ENCODE data around the gene SFTA2. TPM values are rescaled to one million over a fixed set of nuclear protein-coding genes. Genes with fewer than 3 reads are reported as not detected.

SFTA2 gene
- total and polyA plus RNA-seq, 5 donors from 2014 or later = 0.25 to 0.32 TPM; not detected in 3

GRCh38 chr6:30966154-30966553 lies 34.2 kb upstream of the SFTA2 start:
- Histone ChIP-seq H3K36me3 (ENCODE audit: control insufficient read depth, insufficient read depth, low read length) (no peaks in the 10 kb centered on the region), H3K4me3 (ENCODE audit: low read depth, low read length) (no peak overlapping the region), H3K27ac (ENCODE audit: insufficient read depth, low read length, poor library complexity, severe bottlenecking) (no peak overlapping the region), H3K27me3 (ENCODE audit: control insufficient read depth, insufficient read depth, low read length) (peaks cover 5% of the 10 kb centered on the region), H3K9me3 (ENCODE audit: control insufficient read depth in 2 of 2, low read length in 2 of 2) (no peaks in the 10 kb centered on the region), H3K4me1 (ENCODE audit: control insufficient read depth, insufficient read depth, low read length, poor library complexity, severe bottlenecking) (no peaks in the 10 kb centered on the region)
- H3K27me3 Mint-ChIP-seq = peaks cover 45% of the 10 kb centered on the region
- H3K4me3 Mint-ChIP-seq = no peak overlapping the region
- peaks cover 3% of the 10 kb centered on the region for H3K36me3 Mint-ChIP-seq
- H3K27ac Mint-ChIP-seq = no peak overlapping the region
- peak in 1 of 3 donors; percentile 20 for DNase-seq
- H3K9me3 Mint-ChIP-seq = no peaks in the 10 kb centered on the region
- ATAC-seq (ENCODE audit: low read depth in 2 of 2) = no peak
- peaks cover 0 to 6% (median 4%) of the 10 kb centered on the region in 4 donors for H3K4me1 Mint-ChIP-seq

- H3K27ac Mint-ChIP-seq = peak overlapping the region in 2 of 3 donors; percentile 1 to 32
- Histone ChIP-seq H3K27ac (ENCODE audit: insufficient read depth, low read length, poor library complexity, severe bottlenecking) (no peak overlapping the region), H3K36me3 (ENCODE audit: control insufficient read depth, insufficient read depth, low read length) (no peaks in the 10 kb centered on the region), H3K4me1 (ENCODE audit: control insufficient read depth, insufficient read depth, low read length, poor library complexity, severe bottlenecking) (no peaks in the 10 kb centered on the region), H3K9me3 (ENCODE audit: control insufficient read depth in 2 of 2, low read length in 2 of 2) (no peaks in the 10 kb centered on the region), H3K27me3 (ENCODE audit: control insufficient read depth, insufficient read depth, low read length) (peaks cover 5% of the 10 kb centered on the region), H3K4me3 (ENCODE audit: low read depth, low read length) (no peak overlapping the region)
- peaks cover 3% of the 10 kb centered on the region for H3K36me3 Mint-ChIP-seq
- no peak for DNase-seq
- peaks cover 53% of the 10 kb centered on the region for H3K27me3 Mint-ChIP-seq
- no peak overlapping the region for H3K4me3 Mint-ChIP-seq
- peaks cover 0 to 6% (median 4%) of the 10 kb centered on the region in 4 donors for H3K4me1 Mint-ChIP-seq
- H3K9me3 Mint-ChIP-seq = peaks cover 0 to 1% (median 0%) of the 10 kb centered on the region in 7 donors
- ATAC-seq (ENCODE audit: low read depth in 2 of 2) = no peak
Observed at GRCh38 chr6:30965140-30965601, 33.2 kb upstream of the SFTA2 start.

GRCh38 chr6:30964075-30964474 lies 32.1 kb upstream of the SFTA2 start:
- Histone ChIP-seq H3K9me3 (ENCODE audit: control insufficient read depth in 2 of 2, low read length in 2 of 2) (no peaks in the 10 kb centered on the region), H3K36me3 (ENCODE audit: control insufficient read depth, insufficient read depth, low read length) (no peaks in the 10 kb centered on the region), H3K27ac (ENCODE audit: insufficient read depth, low read length, poor library complexity, severe bottlenecking) (no peak overlapping the region), H3K4me1 (ENCODE audit: control insufficient read depth, insufficient read depth, low read length, poor library complexity, severe bottlenecking) (no peaks in the 10 kb centered on the region), H3K27me3 (ENCODE audit: control insufficient read depth, insufficient read depth, low read length) (peaks cover 5% of the 10 kb centered on the region), H3K4me3 (ENCODE audit: low read depth, low read length) (no peak overlapping the region)
- DNase-seq = peak in 1 of 3 donors; percentile 13
- peaks cover 57% of the 10 kb centered on the region for H3K27me3 Mint-ChIP-seq
- peaks cover 3% of the 10 kb centered on the region for H3K36me3 Mint-ChIP-seq
- ATAC-seq (ENCODE audit: low read depth in 2 of 2) = no peak
- peaks cover 0 to 1% (median 0%) of the 10 kb centered on the region in 7 donors for H3K9me3 Mint-ChIP-seq
- H3K27ac Mint-ChIP-seq = no peak overlapping the region
- H3K4me3 Mint-ChIP-seq = no peak overlapping the region
- H3K4me1 Mint-ChIP-seq = peaks cover 0 to 6% (median 4%) of the 10 kb centered on the region in 4 donors

- peaks cover 0 to 1% (median 0%) of the 10 kb centered on the region in 7 donors for H3K9me3 Mint-ChIP-seq
- H3K4me3 Mint-ChIP-seq = no peak overlapping the region
- no peak overlapping the region for H3K27ac Mint-ChIP-seq
- H3K36me3 Mint-ChIP-seq = peaks cover 3% of the 10 kb centered on the region
- H3K27ac ChIP-seq (ENCODE audit: insufficient read depth, low read length, poor library complexity, severe bottlenecking) = no peak overlapping the region
- DNase-seq = no peak
- no peak for ATAC-seq (ENCODE audit: low read depth in 2 of 2)
- no peaks in the 10 kb centered on the region for H3K36me3 ChIP-seq (ENCODE audit: control insufficient read depth, insufficient read depth, low read length)
- no peaks in the 10 kb centered on the region for H3K9me3 ChIP-seq (ENCODE audit: control insufficient read depth in 2 of 2, low read length in 2 of 2)
- H3K4me1 ChIP-seq (ENCODE audit: control insufficient read depth, insufficient read depth, low read length, poor library complexity, severe bottlenecking) = no peaks in the 10 kb centered on the region
- peaks cover 59% of the 10 kb centered on the region for H3K27me3 Mint-ChIP-seq
- H3K4me1 Mint-ChIP-seq = peaks cover 0 to 6% (median 4%) of the 10 kb centered on the region in 4 donors
- H3K4me3 ChIP-seq (ENCODE audit: low read depth, low read length) = no peak overlapping the region
- H3K27me3 ChIP-seq (ENCODE audit: control insufficient read depth, insufficient read depth, low read length) = peaks cover 5% of the 10 kb centered on the region
Observed at GRCh38 chr6:30963641-30964040, 31.7 kb upstream of the SFTA2 start.

GRCh38 chr6:30962716-30963115 lies 30.7 kb upstream of the SFTA2 start:
- Mint-ChIP-seq H3K27me3 (peaks cover 59% of the 10 kb centered on the region), H3K9me3 (peaks cover 0 to 3% (median 0%) of the 10 kb centered on the region in 7 donors), H3K36me3 (peaks cover 3% of the 10 kb centered on the region), H3K27ac (no peak overlapping the region), H3K4me1 (peaks cover 0 to 6% (median 4%) of the 10 kb centered on the region in 4 donors), H3K4me3 (no peak overlapping the region)
- Histone ChIP-seq H3K4me1 (ENCODE audit: control insufficient read depth, insufficient read depth, low read length, poor library complexity, severe bottlenecking) (no peaks in the 10 kb centered on the region), H3K27ac (ENCODE audit: insufficient read depth, low read length, poor library complexity, severe bottlenecking) (no peak overlapping the region), H3K36me3 (ENCODE audit: control insufficient read depth, insufficient read depth, low read length) (no peaks in the 10 kb centered on the region), H3K9me3 (ENCODE audit: control insufficient read depth in 2 of 2, low read length in 2 of 2) (no peaks in the 10 kb centered on the region), H3K4me3 (ENCODE audit: low read depth, low read length) (no peak overlapping the region), H3K27me3 (ENCODE audit: control insufficient read depth, insufficient read depth, low read length) (peaks cover 5% of the 10 kb centered on the region)
- DNase-seq (no peak), ATAC-seq (ENCODE audit: low read depth in 2 of 2) (no peak)

- Histone ChIP-seq H3K27me3 (ENCODE audit: control insufficient read depth, insufficient read depth, low read length) (peaks cover 5% of the 10 kb centered on the region), H3K27ac (ENCODE audit: insufficient read depth, low read length, poor library complexity, severe bottlenecking) (no peak overlapping the region), H3K4me1 (ENCODE audit: control insufficient read depth, insufficient read depth, low read length, poor library complexity, severe bottlenecking) (peaks cover 2% of the 10 kb centered on the region), H3K36me3 (ENCODE audit: control insufficient read depth, insufficient read depth, low read length) (no peaks in the 10 kb centered on the region), H3K9me3 (ENCODE audit: control insufficient read depth in 2 of 2, low read length in 2 of 2) (no peaks in the 10 kb centered on the region), H3K4me3 (ENCODE audit: low read depth, low read length) (no peak overlapping the region)
- H3K4me1 Mint-ChIP-seq = peaks cover 0 to 13% (median 6%) of the 10 kb centered on the region in 4 donors
- peak overlapping the region in 1 of 3 donors; percentile 52 for H3K27ac Mint-ChIP-seq
- peaks cover 3% of the 10 kb centered on the region for H3K36me3 Mint-ChIP-seq
- ATAC-seq (ENCODE audit: low read depth in 2 of 2) = no peak
- DNase-seq = no peak
- peaks cover 49% of the 10 kb centered on the region for H3K27me3 Mint-ChIP-seq
- H3K9me3 Mint-ChIP-seq = peaks cover 0 to 4% (median 0%) of the 10 kb centered on the region in 7 donors
- no peak overlapping the region for H3K4me3 Mint-ChIP-seq
Observed at GRCh38 chr6:30960907-30961673, 29.1 kb upstream of the SFTA2 start.

- Histone ChIP-seq H3K4me1 (ENCODE audit: control insufficient read depth, insufficient read depth, low read length, poor library complexity, severe bottlenecking) (peaks cover 14% of the 10 kb centered on the region), H3K36me3 (ENCODE audit: control insufficient read depth, insufficient read depth, low read length) (no peaks in the 10 kb centered on the region), H3K4me3 (ENCODE audit: low read depth, low read length) (no peak overlapping the region), H3K27me3 (ENCODE audit: control insufficient read depth, insufficient read depth, low read length) (peaks cover 3% of the 10 kb centered on the region), H3K27ac (ENCODE audit: insufficient read depth, low read length, poor library complexity, severe bottlenecking) (no peak overlapping the region), H3K9me3 (ENCODE audit: control insufficient read depth in 2 of 2, low read length in 2 of 2) (no peaks in the 10 kb centered on the region)
- H3K36me3 Mint-ChIP-seq = no peaks in the 10 kb centered on the region
- H3K4me3 Mint-ChIP-seq = peak overlapping the region in 1 of 4 donors; percentile 32
- peaks cover 0 to 4% (median 0%) of the 10 kb centered on the region in 7 donors for H3K9me3 Mint-ChIP-seq
- ATAC-seq (ENCODE audit: low read depth in 2 of 2) = no peak
- H3K27ac Mint-ChIP-seq = peak overlapping the region in 2 of 3 donors; percentile 23 to 78
- peaks cover 5 to 23% (median 6%) of the 10 kb centered on the region in 4 donors for H3K4me1 Mint-ChIP-seq
- no peak for DNase-seq
- H3K27me3 Mint-ChIP-seq = peaks cover 35% of the 10 kb centered on the region
Observed at GRCh38 chr6:30957716-30958115, 25.7 kb upstream of the SFTA2 start.

All from CD4-positive, CD25-positive, alpha-beta regulatory T cell (primary cell).